HepG2 (cell line): ENCODE results near the gene TULP4.

Experiments
- CEBPB ChIP-seq: IDR thresholded peaks from 2 replicates; pipeline ENCODE4 v1.6.1; 2011; ENCODE audit warnings: low read depth, low read length, improper control_type of control experiment, borderline replicate concordance
- CTCF ChIP-seq: sonication (generic); formaldehyde crosslinking; IDR thresholded peaks from 2 replicates; pipeline ENCODE4 v1.5.0; 2020; ENCODE audit warnings: mild to moderate bottlenecking, missing genetic modification reagents, moderate library complexity
- NCOA2 ChIP-seq: sonication (generic); formaldehyde crosslinking; IDR thresholded peaks from 2 replicates; pipeline ENCODE4 v1.8.0; 2022; ENCODE audit warnings: inconsistent platforms
- POLR2AphosphoS2 ChIP-seq: IDR thresholded peaks from 2 replicates; pipeline ENCODE4 v1.6.1; 2011; ENCODE audit warnings: low read depth, low read length, improper control_type of control experiment
- SIN3A ChIP-seq: IDR thresholded peaks from 2 replicates; pipeline ENCODE4 v1.6.1; 2011; ENCODE audit warnings: low read depth, mild to moderate bottlenecking, control low read depth, low read length, borderline replicate concordance
- SOX6 ChIP-seq, 2 experiments: fragments of 450-650 bp in 1 of 2; sonication (generic) in 1 of 2; formaldehyde crosslinking in 1 of 2; IDR thresholded peaks; 2 replicates each; pipeline versions ENCODE4 v1.4.0 to v1.6.1; 2017 to 2020; ENCODE audit warnings: antibody characterized with exemption in 1 of 2, mild to moderate bottlenecking in 1 of 2, missing genetic modification reagents in 1 of 2
- ZFX ChIP-seq: sonication (generic); formaldehyde crosslinking; IDR thresholded peaks from 2 replicates; pipeline ENCODE4 v1.4.0; 2020; ENCODE audit warnings: mild to moderate bottlenecking, low read depth, missing genetic modification reagents, moderate library complexity

- TF ChIP-seq POLR2AphosphoS2 (no peak), SIN3A (no peak), CTCF (CRISPR knock-in tag) (no peak), SOX6 (IDR thresholded peaks at IDR 0.05) (no peak), SOX6 (CRISPR knock-in tag; IDR thresholded peaks at IDR 0.05) (no peak), NCOA2 (no peak), ZFX (CRISPR knock-in tag) (no peak), CEBPB (no peak)
These were observed 145.5 kb downstream of the TULP4 start for GRCh38 chr6:158457616-158458278.
